Activated CD4-positive, alpha-beta T cell treated with anti-CD3 and anti-CD28 coated beads, Interleukin-2, amount 10 ng/mL, durations not matched to agents 24 days and 14 days (primary cell): Measurements from ENCODE around the gene MUC5B. TPM values are rescaled to one million over a fixed set of nuclear protein-coding genes. Genes with fewer than 3 reads are reported as not detected.

Experiments used
- DNase-seq: peaks from one replicate; pipeline ENCODE4 v3.0.0; 2022
- H3K27ac Mint-ChIP-seq: one replicate; pipeline ENCODE4 v1.8.0; 2022; ENCODE audit warnings: mild to moderate bottlenecking, mixed read lengths
- H3K27me3 Mint-ChIP-seq: one replicate; pipeline ENCODE4 v1.8.0; 2022; ENCODE audit warnings: mixed read lengths
- H3K36me3 Mint-ChIP-seq: one replicate; pipeline ENCODE4 v1.8.0; 2022; ENCODE audit warnings: low read depth, mild to moderate bottlenecking, mixed read lengths
- H3K4me1 Mint-ChIP-seq: one replicate; pipeline ENCODE4 v1.8.0; 2021; ENCODE audit warnings: mixed read lengths
- H3K4me3 Mint-ChIP-seq: one replicate; pipeline ENCODE4 v1.8.0; 2022; ENCODE audit warnings: mild to moderate bottlenecking, moderate library complexity, mixed read lengths
- H3K9me3 Mint-ChIP-seq: one replicate; pipeline ENCODE4 v1.8.0; 2021; ENCODE audit warnings: mixed read lengths
- intact Hi-C: fragments of 100-400 bp; cut with micrococcal nuclease; formaldehyde crosslinking; loops from one replicate; pipeline ENCODE4 v1.15.1; 2023
- total RNA-seq: library from RNA; stranded (reverse); gene quantifications from 2 replicates; pipeline ENCODE4 v1.2.3, GENCODE V29; 2022

The MUC5B gene
- total RNA-seq, 1 donor from 2014 or later, result not detected

DNA sequence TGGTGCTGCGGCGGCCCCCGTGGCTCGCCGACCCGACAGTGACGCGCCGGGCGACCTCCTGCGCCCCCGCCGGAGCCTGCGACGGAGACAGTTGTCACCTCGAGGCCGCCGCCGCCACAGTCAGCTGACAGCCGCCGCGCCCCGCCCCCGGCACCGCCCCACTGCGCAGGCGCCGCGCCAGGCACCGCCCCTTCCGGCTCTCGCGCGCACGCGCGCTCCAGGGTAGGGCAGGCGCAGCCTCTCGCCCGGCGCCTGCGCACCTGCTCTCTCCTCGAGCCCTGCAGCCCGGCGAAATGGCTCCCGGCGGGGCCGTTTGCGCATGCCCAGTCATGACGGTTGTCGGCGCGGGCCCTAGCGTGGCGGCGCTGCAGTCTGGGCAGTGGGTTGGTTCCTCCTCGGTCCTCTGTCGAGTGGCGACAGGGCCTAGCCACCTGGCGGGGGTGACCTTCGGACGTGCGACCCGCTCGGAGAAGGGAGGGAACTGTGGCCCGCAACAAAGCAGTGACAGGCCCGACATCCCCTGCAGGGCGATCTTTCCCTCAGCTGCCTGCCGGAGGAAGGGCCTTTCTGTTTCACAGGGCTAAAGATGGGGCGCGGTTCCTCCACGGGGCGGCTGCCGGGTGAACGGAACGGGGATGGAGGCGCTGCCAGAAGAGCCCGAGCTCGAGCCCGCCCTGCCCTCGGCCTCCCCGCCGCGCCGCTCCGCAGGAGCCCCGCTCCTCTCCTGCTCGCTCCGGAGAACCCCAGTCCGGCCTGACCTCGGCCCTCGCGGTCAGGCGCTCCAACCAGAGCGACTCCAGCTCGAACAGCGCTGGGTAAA lies 86.8 kb downstream of the MUC5B start, which contains the start of gene TOLLIP:
TOLLIP (minus strand) TSS at position 135 of the 820 bp plus-strand sequence; CDS start at position 1, 134 bp downstream.
- H3K36me3 Mint-ChIP-seq, result peaks cover 15% of the 10 kb centered on the region
- H3K4me3 Mint-ChIP-seq, result peak within 1 kb of the TSS; percentile 87
- intact Hi-C loops, result loop anchor here (1.0 to 2.0 kb wide), 3 partner anchors 27 to 73 kb away; no protein-coding TSS in a partner anchor
- H3K27ac Mint-ChIP-seq, result peak within 1 kb of the TSS; percentile 94
- peak; percentile 99 for DNase-seq
- peaks cover 21% of the 10 kb centered on the region for H3K27me3 Mint-ChIP-seq
- peaks cover 27% of the 10 kb centered on the region for H3K4me1 Mint-ChIP-seq
- peaks cover 26% of the 10 kb centered on the region for H3K9me3 Mint-ChIP-seq

DNA sequence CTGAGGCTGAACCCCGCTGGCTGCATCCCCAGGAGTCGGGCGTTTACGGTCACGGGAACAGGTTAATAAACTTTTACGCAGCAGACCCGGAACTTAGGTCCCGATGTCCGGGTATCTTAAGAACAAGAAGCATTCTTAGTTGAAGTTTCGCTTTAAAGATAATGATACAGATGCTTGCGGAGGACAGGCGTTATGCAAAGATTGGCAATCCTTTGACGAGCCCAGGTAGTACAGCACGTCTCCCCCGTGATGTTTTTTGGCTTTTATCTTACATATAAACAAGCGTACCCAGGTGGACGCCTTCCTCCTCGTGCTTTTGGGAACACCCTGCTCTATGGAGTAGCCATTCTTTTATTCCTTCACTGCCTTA lies 87.4 kb downstream of the MUC5B start:
- H3K36me3 Mint-ChIP-seq, result peaks cover 15% of the 10 kb centered on the region
- intact Hi-C loops, result no loop called here
- H3K4me3 Mint-ChIP-seq, result peak overlapping the region; percentile 87
- peaks cover 27% of the 10 kb centered on the region for H3K4me1 Mint-ChIP-seq
- DNase-seq, result no peak
- H3K27me3 Mint-ChIP-seq, result peaks cover 25% of the 10 kb centered on the region
- peaks cover 26% of the 10 kb centered on the region for H3K9me3 Mint-ChIP-seq
- peak overlapping the region; percentile 94 for H3K27ac Mint-ChIP-seq

DNA sequence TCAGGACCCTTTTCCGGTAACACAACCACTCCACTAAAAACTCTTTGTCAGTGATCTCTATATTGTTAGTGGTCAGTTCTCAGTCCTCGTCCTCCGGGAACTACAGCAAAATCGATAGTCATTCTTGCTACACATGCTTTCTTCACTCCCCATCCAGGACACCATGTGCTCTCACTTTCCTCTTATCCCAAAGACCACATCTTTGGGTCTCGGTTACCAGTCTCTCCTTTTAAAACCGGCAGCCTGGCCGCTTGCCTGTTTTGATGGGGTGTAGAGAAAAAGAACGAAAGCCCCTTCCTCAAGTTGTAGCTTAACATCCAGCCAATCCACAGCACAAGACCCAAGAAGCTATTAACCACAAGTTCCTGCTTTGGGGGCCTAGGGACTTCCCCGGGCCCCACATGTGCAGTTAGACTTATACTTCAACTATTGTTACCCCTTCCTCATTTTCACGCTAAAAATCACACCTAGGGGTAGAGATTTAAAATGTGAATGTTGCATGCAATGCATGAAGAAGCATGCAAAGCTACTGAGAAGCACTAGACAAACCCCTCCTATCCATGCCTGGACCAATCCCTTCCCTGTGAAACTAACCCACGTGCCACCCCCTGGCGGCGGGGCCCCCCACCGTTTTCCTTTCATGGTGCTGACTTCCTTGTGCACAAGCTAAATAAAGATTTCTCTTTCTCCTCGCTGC lies 88.1 kb downstream of the MUC5B start:
- intact Hi-C loops, result no loop called here
- peak; percentile 74 for DNase-seq

More for the DNA sequence above, 88.1 kb downstream of the MUC5B start:
- Mint-ChIP-seq H3K27me3 (peaks cover 29% of the 10 kb centered on the region), H3K4me1 (peaks cover 27% of the 10 kb centered on the region), H3K4me3 (peak overlapping the region; percentile 87), H3K36me3 (peaks cover 15% of the 10 kb centered on the region), H3K9me3 (peaks cover 26% of the 10 kb centered on the region), H3K27ac (peak overlapping the region; percentile 94)

Other genes starting within 250 kb of the MUC5B start
- gene MUC6, start 186.3 kb upstream of the MUC5B start, total RNA-seq, result not detected in 2 replicates
- gene MUC2, start 148.2 kb upstream of the MUC5B start, total RNA-seq, result not detected in 2 replicates
- not detected in 2 replicates for gene MUC5AC, start 65.1 kb upstream of the MUC5B start, total RNA-seq
- gene TOLLIP, start 86.6 kb downstream of the MUC5B start, total RNA-seq, result 32.4 and 38.9 TPM in 2 replicates
- gene BRSK2, start 166.9 kb downstream of the MUC5B start, total RNA-seq, result 0.84 and 0.97 TPM in 2 replicates